ENCODE measurements around the gene IGFL4.

The IGFL4 gene

DNA sequence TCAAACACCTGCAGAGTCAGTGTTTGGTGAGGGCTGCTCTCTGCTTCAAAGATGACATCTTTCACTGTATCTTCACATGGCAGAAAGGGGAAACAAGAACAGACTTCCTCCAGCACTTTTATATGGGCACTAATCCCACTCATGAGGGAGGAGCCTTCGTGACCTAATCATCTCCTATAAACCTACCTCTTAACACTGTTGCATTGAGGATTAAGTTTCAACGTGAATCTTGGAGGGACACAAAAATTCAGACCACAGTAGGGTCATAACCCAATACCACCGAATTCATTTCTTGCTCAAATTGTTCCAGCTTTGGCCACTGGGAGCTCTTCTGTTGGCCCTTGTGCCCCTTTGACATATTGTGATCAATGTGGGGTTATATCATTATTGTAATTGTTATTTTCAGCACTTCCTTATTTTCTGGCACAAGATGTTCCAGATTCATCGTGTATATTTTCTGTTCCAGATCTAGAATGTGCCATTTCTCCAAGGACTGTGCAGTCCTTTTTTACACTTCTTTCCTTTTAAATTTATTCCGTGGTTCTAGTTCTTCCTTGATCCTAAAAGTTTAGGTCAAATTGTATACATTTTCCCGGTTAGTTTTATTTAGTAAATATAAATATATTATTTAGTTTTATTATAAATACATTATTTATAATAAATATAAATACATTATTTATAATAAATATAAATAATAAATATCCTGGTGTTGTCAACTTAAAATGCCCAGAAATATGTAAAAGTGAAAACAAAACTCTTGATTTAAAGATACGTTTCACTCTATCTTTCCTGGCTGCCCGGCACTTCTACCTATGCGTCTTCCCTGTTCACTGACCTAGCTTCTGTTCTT is 35.5 kb upstream of the IGFL4 start:
- Histone ChIP-seq H3K4me1 (ENCODE audit: insufficient read depth, low read length) (no peaks in the 10 kb centered on the region), H3K79me2 (ENCODE audit: insufficient read depth, low read length) (no peaks in the 10 kb centered on the region), H3K9me3 (ENCODE audit: insufficient read depth, low read length, severe bottlenecking) (no peaks in the 10 kb centered on the region), H3K36me3 (ENCODE audit: insufficient read depth, low read length) (no peaks in the 10 kb centered on the region), H3K4me3 (ENCODE audit: low read depth in 1 of 2, low read length in 2 of 2) (no peak overlapping the region), H3K27me3 (ENCODE audit: insufficient read depth, low read length, poor library complexity) (peaks cover 30% of the 10 kb centered on the region), H2AFZ (ENCODE audit: low read depth, low read length) (no peak overlapping the region), H4K20me1 (ENCODE audit: insufficient read depth, low read length) (no peaks in the 10 kb centered on the region), H3K4me2 (ENCODE audit: insufficient read depth, low read length) (no peak overlapping the region), H3K9ac (ENCODE audit: low read depth, low read length) (no peak overlapping the region), H3K27ac (ENCODE audit: low read length) (no peak overlapping the region)
- DNase-seq (no peak), ATAC-seq (ENCODE audit: insufficient read depth, low read depth) (no peak)
- TF ChIP-seq EZH2 (IDR thresholded peaks at IDR 0.05; ENCODE audit: borderline replicate concordance, low read depth, low read length, severe bottlenecking) (no peak), CTCF (IDR thresholded peaks at IDR 0.05; ENCODE audit: borderline replicate concordance, extremely low read depth, low read length, poor library complexity, severe bottlenecking) (no peak)

- no peak for ATAC-seq (ENCODE audit: insufficient read depth, low read depth)
- H4K20me1 ChIP-seq (ENCODE audit: insufficient read depth, low read length): no peaks in the 10 kb centered on the region
- no peaks in the 10 kb centered on the region for H3K79me2 ChIP-seq (ENCODE audit: insufficient read depth, low read length)
- no peak overlapping the region for H3K4me3 ChIP-seq (ENCODE audit: low read depth in 1 of 2, low read length in 2 of 2)
- H3K27me3 ChIP-seq (ENCODE audit: insufficient read depth, low read length, poor library complexity): peaks cover 53% of the 10 kb centered on the region
- no peak overlapping the region for H3K9ac ChIP-seq (ENCODE audit: low read depth, low read length)
- DNase-seq: no peak
- H3K9me3 ChIP-seq (ENCODE audit: insufficient read depth, low read length, severe bottlenecking): no peaks in the 10 kb centered on the region
- no peak for TF ChIP-seq EZH2 (IDR thresholded peaks at IDR 0.05; ENCODE audit: borderline replicate concordance, low read depth, low read length, severe bottlenecking)
- TF ChIP-seq CTCF (IDR thresholded peaks at IDR 0.05; ENCODE audit: borderline replicate concordance, extremely low read depth, low read length, poor library complexity, severe bottlenecking): no peak
- H3K4me1 ChIP-seq (ENCODE audit: insufficient read depth, low read length): no peaks in the 10 kb centered on the region
- H3K36me3 ChIP-seq (ENCODE audit: insufficient read depth, low read length): no peaks in the 10 kb centered on the region
- no peak overlapping the region for H3K27ac ChIP-seq (ENCODE audit: low read length)
- no peak overlapping the region for H3K4me2 ChIP-seq (ENCODE audit: insufficient read depth, low read length)
- H2AFZ ChIP-seq (ENCODE audit: low read depth, low read length): no peak overlapping the region
Observed at GRCh38 chr19:46073268-46073922, 32.6 kb upstream of the IGFL4 start.

GRCh38 chr19:46069806-46070341 is 29.1 kb upstream of the IGFL4 start:
- Histone ChIP-seq H2AFZ (ENCODE audit: low read depth, low read length) (no peak overlapping the region), H3K36me3 (ENCODE audit: insufficient read depth, low read length) (no peaks in the 10 kb centered on the region), H3K4me3 (ENCODE audit: low read depth in 1 of 2, low read length in 2 of 2) (no peak overlapping the region), H3K27me3 (ENCODE audit: insufficient read depth, low read length, poor library complexity) (peaks cover 54% of the 10 kb centered on the region), H3K4me1 (ENCODE audit: insufficient read depth, low read length) (no peaks in the 10 kb centered on the region), H3K27ac (ENCODE audit: low read length) (no peak overlapping the region), H3K9me3 (ENCODE audit: insufficient read depth, low read length, severe bottlenecking) (no peaks in the 10 kb centered on the region), H3K79me2 (ENCODE audit: insufficient read depth, low read length) (no peaks in the 10 kb centered on the region), H4K20me1 (ENCODE audit: insufficient read depth, low read length) (no peaks in the 10 kb centered on the region), H3K4me2 (ENCODE audit: insufficient read depth, low read length) (no peak overlapping the region), H3K9ac (ENCODE audit: low read depth, low read length) (no peak overlapping the region)
- DNase-seq (no peak), ATAC-seq (ENCODE audit: insufficient read depth, low read depth) (no peak)
- no peak for TF ChIP-seq EZH2 (IDR thresholded peaks at IDR 0.05; ENCODE audit: borderline replicate concordance, low read depth, low read length, severe bottlenecking)
- TF ChIP-seq CTCF (IDR thresholded peaks at IDR 0.05; ENCODE audit: borderline replicate concordance, extremely low read depth, low read length, poor library complexity, severe bottlenecking): no peak

All from DND-41 (cell line).